Right lobe of liver (tissue), 6 donors: ENCODE measurements around the gene ZMIZ1. TPM values are rescaled to one million over a fixed set of nuclear protein-coding genes. Genes with fewer than 3 reads are reported as not detected.

Source experiments
- ATAC-seq, 4 donors: fragments of 200-7000 bp; cut with Tn5 transposase; one replicate each; pipeline ENCODE4 v1.9.1; 2020; ENCODE audit warnings: mild to moderate bottlenecking in 4 of 4, moderate library complexity in 4 of 4
- DNase-seq, 3 donors: peaks; one replicate each; pipeline ENCODE4 v3.0.0-alpha.2; 2020
- H3K27ac ChIP-seq, 3 donors: fragments of 200-600 bp; one replicate each; pipeline ENCODE4 v1.8.0; 2022
- H3K27me3 ChIP-seq, 2 donors: fragments of 200-600 bp; one replicate each; pipeline ENCODE4 v1.8.0; 2022
- H3K36me3 ChIP-seq, 4 donors: fragments of 200-600 bp; sonication (generic) in 1 of 4; one replicate each; pipeline versions ENCODE4 v1.5.1 to v1.8.0; 2017 to 2022; ENCODE audit warnings: control low read depth in 1 of 4
- H3K4me1 ChIP-seq, 4 donors: fragments of 200-600 bp; sonication (generic) in 1 of 4; one replicate each; pipeline versions ENCODE4 v1.5.1 to v1.8.0; 2017 to 2022; ENCODE audit warnings: control low read depth in 1 of 4
- H3K4me3 ChIP-seq, 3 donors: fragments of 200-600 bp; one replicate each; pipeline ENCODE4 v1.8.0; 2022
- H3K9me3 ChIP-seq, 4 donors: fragments of 200-600 bp; sonication (generic) in 1 of 4; one replicate each; pipeline versions ENCODE4 v1.5.1 to v1.8.0; 2017 to 2022; ENCODE audit warnings: control low read depth in 1 of 4
- CTCF ChIP-seq, 4 donors: fragments of 200-600 bp in 3 of 4; fragments of 450-650 bp in 1 of 4; IDR thresholded peaks; one replicate each; pipeline versions ENCODE4 v1.5.1 to v1.8.0; 2016 to 2022; ENCODE audit warnings: antibody characterized with exemption in 4 of 4, mild to moderate bottlenecking in 2 of 4
- POLR2A ChIP-seq: fragments of 450-650 bp; IDR thresholded peaks from one replicate; pipeline ENCODE4 v1.6.1; 2017; ENCODE audit warnings: antibody characterized with exemption, mild to moderate bottlenecking
- WGBS: methylation state at CpG from one replicate; pipeline ENCODE4 v1.1.6; 2018; ENCODE audit warnings: low coverage, low lambda C conversion rate; ENCODE audit not compliant: insufficient coverage; ENCODE audit errors: missing lambda C conversion rate; 5-methylcytosine and 5-hydroxymethylcytosine counted together
- intact Hi-C, 2 donors: fragments of 100-400 bp; cut with DNase I; formaldehyde crosslinking; loops; one replicate each; pipeline versions ENCODE4 v1.11.2 to v1.14.1; 2022
- total RNA-seq, 6 experiments: library from RNA; depleted of rRNA in 2 of 6; stranded (reverse); fragments of >200 nt in 2 of 6; fragmentation: NEBNext Ultra II Directional in 3 of 6; extraction: Animal tissue kit (Norgen Biotek cat#: 25700) in 3 of 6; gene quantifications; one replicate each; pipeline versions ENCODE4 v1.1.0 to v1.2.4, GENCODE V29; 2016 to 2023
- donor health status: DM: no; HTN: yes; CAD: no.
- donor health status: DM: no; HTN: no; CAD: no.
- donor health status: DM: no; HTN: no; CAD: no.
- donor health status: DM: no; HTN: yes; CAD: no.
- donor health status: DM: no; HTN: yes; CAD: no.

Gene ZMIZ1
- total RNA-seq, 6 experiments from 2014 or later, result 9.9 to 22.8 (median 12.3) TPM

- H3K27ac ChIP-seq, result no peak overlapping the region
- TF ChIP-seq CTCF (IDR thresholded peaks at IDR 0.05) (no peak), POLR2A (no peak)
- no peak for ATAC-seq
- no peaks in the 10 kb centered on the region for H3K9me3 ChIP-seq
- H3K27me3 ChIP-seq, result no peaks in the 10 kb centered on the region
- intact Hi-C loops, result no loop called here
- H3K4me3 ChIP-seq, result no peak overlapping the region
- WGBS, result 93% methylated on average over 2 of the region's 3 CpGs
- H3K36me3 ChIP-seq, result no peaks in the 10 kb centered on the region
- no peak for DNase-seq
- H3K4me1 ChIP-seq, result no peaks in the 10 kb centered on the region
These were observed 184.9 kb downstream of the ZMIZ1 start for GRCh38 chr10:79253704-79254103.

GRCh38 chr10:79254333-79255006 lies 185.7 kb downstream of the ZMIZ1 start:
- Histone ChIP-seq H3K4me3 (no peak overlapping the region), H3K27ac (no peak overlapping the region)

GRCh38 chr10:79255007-79255507 lies 186.3 kb downstream of the ZMIZ1 start:
- Histone ChIP-seq H3K27ac (no peak overlapping the region), H3K36me3 (no peaks in the 10 kb centered on the region), H3K4me3 (no peak overlapping the region), H3K27me3 (no peaks in the 10 kb centered on the region), H3K9me3 (no peaks in the 10 kb centered on the region), H3K4me1 (no peaks in the 10 kb centered on the region)
- DNase-seq (no peak), ATAC-seq (no peak)
- intact Hi-C loops, result no loop called here
- no peak for TF ChIP-seq CTCF (IDR thresholded peaks at IDR 0.05)
- no peak for TF ChIP-seq POLR2A
- WGBS, result no CpG with 5 or more reads among the region's 10 CpGs

More at GRCh38 chr10:79254333-79255006, 185.7 kb downstream of the ZMIZ1 start:
- no peaks in the 10 kb centered on the region for H3K36me3 ChIP-seq
- 93% methylated on average over 3 of the region's 18 CpGs for WGBS
- intact Hi-C loops, result no loop called here
- no peaks in the 10 kb centered on the region for H3K4me1 ChIP-seq
- DNase-seq (no peak), ATAC-seq (no peak)
- TF ChIP-seq POLR2A (no peak), CTCF (IDR thresholded peaks at IDR 0.05) (no peak)
- no peaks in the 10 kb centered on the region for H3K27me3 ChIP-seq
- no peaks in the 10 kb centered on the region for H3K9me3 ChIP-seq

GRCh38 chr10:79256264-79256806 lies 187.6 kb downstream of the ZMIZ1 start:
- Histone ChIP-seq H3K4me3 (no peak overlapping the region), H3K9me3 (no peaks in the 10 kb centered on the region), H3K27me3 (no peaks in the 10 kb centered on the region), H3K27ac (no peak overlapping the region), H3K36me3 (no peaks in the 10 kb centered on the region), H3K4me1 (no peaks in the 10 kb centered on the region)
- 100% methylated on average over 1 of the region's 3 CpGs for WGBS
- no peak for ATAC-seq
- DNase-seq, result no peak
- no peak for TF ChIP-seq CTCF (IDR thresholded peaks at IDR 0.05)
- no peak for TF ChIP-seq POLR2A
- intact Hi-C loops, result no loop called here
